Mucosa of stomach (tissue), 1 donor: ENCODE measurements around the gene PANK1.

ENCODE experiments used
- H3K27me3 ChIP-seq: one replicate; pipeline ENCODE4 v1.7.0; 2013; ENCODE audit warnings: mild to moderate bottlenecking, low read length; ENCODE audit not compliant: control insufficient read depth, insufficient read depth
- H3K36me3 ChIP-seq: one replicate; pipeline ENCODE4 v1.7.0; 2013; ENCODE audit warnings: low read length; ENCODE audit not compliant: control insufficient read depth, insufficient read depth
- H3K4me1 ChIP-seq: one replicate; pipeline ENCODE4 v1.7.0; 2013; ENCODE audit warnings: mild to moderate bottlenecking, low read length; ENCODE audit not compliant: control insufficient read depth, insufficient read depth
- H3K4me3 ChIP-seq: one replicate; pipeline ENCODE4 v1.7.0; 2013; ENCODE audit warnings: low read length
- H3K9ac ChIP-seq: one replicate; pipeline ENCODE4 v1.7.0; 2013; ENCODE audit warnings: mild to moderate bottlenecking, low read length, moderate library complexity
- H3K9me3 ChIP-seq: one replicate; pipeline ENCODE4 v1.7.0; 2013; ENCODE audit warnings: mild to moderate bottlenecking, low read length, moderate library complexity; ENCODE audit not compliant: control insufficient read depth
- donor health status: Pancreatic carcinoma.

Gene PANK1

GRCh38 chr10:89537364-89537763, 107.7 kb downstream of the PANK1 start:
- Histone ChIP-seq H3K4me3 (no peak overlapping the region), H3K27me3 (peaks cover 49% of the 10 kb centered on the region), H3K36me3 (no peaks in the 10 kb centered on the region), H3K4me1 (peaks cover 6% of the 10 kb centered on the region), H3K9ac (no peak overlapping the region), H3K9me3 (no peaks in the 10 kb centered on the region)

GRCh38 chr10:89536013-89536354, 109.1 kb downstream of the PANK1 start:
- Histone ChIP-seq H3K4me1 (peaks cover 6% of the 10 kb centered on the region), H3K36me3 (no peaks in the 10 kb centered on the region), H3K9ac (no peak overlapping the region), H3K27me3 (peaks cover 55% of the 10 kb centered on the region), H3K4me3 (no peak overlapping the region), H3K9me3 (no peaks in the 10 kb centered on the region)

GRCh38 chr10:89535171-89536012, 109.7 kb downstream of the PANK1 start, which contains the start of gene SLC16A12:
Gene SLC16A12 (minus strand): TSS chr10:89535594. CDS start chr10:89462578, 73,016 bp downstream.
- Histone ChIP-seq H3K9ac (no peak within 1 kb of the TSS), H3K4me3 (no peak within 1 kb of the TSS)

GRCh38 chr10:89534826-89535166, 110.2 kb downstream of the PANK1 start:
- Histone ChIP-seq H3K4me1 (peaks cover 6% of the 10 kb centered on the region), H3K9me3 (no peaks in the 10 kb centered on the region)

More at GRCh38 chr10:89535171-89536012, 109.7 kb downstream of the PANK1 start, which contains the start of gene SLC16A12:
- Histone ChIP-seq H3K9me3 (no peaks in the 10 kb centered on the region), H3K36me3 (no peaks in the 10 kb centered on the region), H3K4me1 (peaks cover 6% of the 10 kb centered on the region), H3K27me3 (peaks cover 55% of the 10 kb centered on the region)

More at GRCh38 chr10:89534826-89535166, 110.2 kb downstream of the PANK1 start:
- H3K4me3 ChIP-seq: no peak overlapping the region
- H3K27me3 ChIP-seq: peaks cover 55% of the 10 kb centered on the region
- H3K36me3 ChIP-seq: no peaks in the 10 kb centered on the region
- H3K9ac ChIP-seq: no peak overlapping the region
